ENCODE measurements around the gene ARHGAP15. TPM values are rescaled to one million over a fixed set of nuclear protein-coding genes. Genes with fewer than 3 reads are reported as not detected.
A peak's percentile ranks its signal among the peaks of the same experiment; 100 is the strongest.

Gene ARHGAP15
- 1 to 10 TPM; 3.4 to 9.3 (median 6.4) TPM for total RNA-seq

DNA sequence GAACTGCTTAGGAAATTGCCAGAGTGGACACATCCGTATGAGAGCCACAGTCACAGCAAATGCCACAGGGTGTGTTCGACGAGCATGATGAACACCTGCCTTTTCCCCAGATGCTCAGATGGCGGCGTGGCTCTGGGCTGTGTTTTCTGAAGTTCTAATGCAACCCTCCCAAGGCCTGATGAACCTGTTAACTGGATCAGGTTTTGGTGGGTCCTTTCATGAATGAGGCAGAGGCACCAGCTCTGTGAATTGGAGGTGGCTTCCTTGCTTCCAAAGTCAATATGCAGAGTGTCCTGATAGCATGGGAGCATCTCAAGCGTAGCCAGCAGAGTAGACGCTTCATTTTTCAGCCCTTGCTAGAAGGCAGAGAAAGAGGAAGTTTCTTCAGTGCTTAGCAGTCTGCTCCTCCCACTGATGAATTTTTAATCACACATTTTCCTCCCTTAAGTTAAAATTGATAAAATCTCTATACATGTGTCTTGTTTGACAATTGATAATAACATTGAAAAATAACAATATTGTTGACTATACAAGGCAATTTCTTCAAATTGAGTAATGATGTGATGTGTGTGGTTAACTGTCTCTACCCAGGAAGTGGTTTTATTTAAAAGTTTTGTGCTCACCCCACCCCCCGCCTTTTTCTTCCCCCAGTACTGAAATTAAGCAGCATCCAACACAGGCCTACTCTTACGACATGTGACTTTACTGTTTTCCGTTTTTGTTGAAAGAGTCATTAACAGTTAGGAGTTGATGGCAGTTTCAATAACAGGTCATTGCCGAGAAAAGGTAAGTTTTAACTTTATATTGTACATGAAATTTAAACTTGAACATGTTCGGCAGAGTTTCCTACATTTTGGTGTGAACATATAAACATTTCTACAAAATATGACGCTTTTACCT lies at the start of gene ARHGAP15:
Gene ARHGAP15 (plus strand): TSS at position 739 of the 900 bp plus-strand sequence.
- no peak within 1 kb of the TSS for H3K4me3 ChIP-seq
- no peaks in the 10 kb centered on the region for H3K27me3 ChIP-seq
- ATAC-seq = peak; percentile 41
- 49 to 60% methylated on average over 7 to 12 of the region's 13 CpGs for WGBS, 2 donors (ENCODE audit: low coverage in 1 of 2)
- H3K27ac ChIP-seq = peak within 1 kb of the TSS in 1 of 4 donors; percentile 16
- H3K36me3 ChIP-seq = no peaks in the 10 kb centered on the region
- TF ChIP-seq POLR2AphosphoS5 (IDR thresholded peaks at IDR 0.05) (no peak), POLR2A (IDR thresholded peaks at IDR 0.05) (no peak), EP300 (IDR thresholded peaks at IDR 0.05) (no peak)
- TF ChIP-seq, protein P1, sequence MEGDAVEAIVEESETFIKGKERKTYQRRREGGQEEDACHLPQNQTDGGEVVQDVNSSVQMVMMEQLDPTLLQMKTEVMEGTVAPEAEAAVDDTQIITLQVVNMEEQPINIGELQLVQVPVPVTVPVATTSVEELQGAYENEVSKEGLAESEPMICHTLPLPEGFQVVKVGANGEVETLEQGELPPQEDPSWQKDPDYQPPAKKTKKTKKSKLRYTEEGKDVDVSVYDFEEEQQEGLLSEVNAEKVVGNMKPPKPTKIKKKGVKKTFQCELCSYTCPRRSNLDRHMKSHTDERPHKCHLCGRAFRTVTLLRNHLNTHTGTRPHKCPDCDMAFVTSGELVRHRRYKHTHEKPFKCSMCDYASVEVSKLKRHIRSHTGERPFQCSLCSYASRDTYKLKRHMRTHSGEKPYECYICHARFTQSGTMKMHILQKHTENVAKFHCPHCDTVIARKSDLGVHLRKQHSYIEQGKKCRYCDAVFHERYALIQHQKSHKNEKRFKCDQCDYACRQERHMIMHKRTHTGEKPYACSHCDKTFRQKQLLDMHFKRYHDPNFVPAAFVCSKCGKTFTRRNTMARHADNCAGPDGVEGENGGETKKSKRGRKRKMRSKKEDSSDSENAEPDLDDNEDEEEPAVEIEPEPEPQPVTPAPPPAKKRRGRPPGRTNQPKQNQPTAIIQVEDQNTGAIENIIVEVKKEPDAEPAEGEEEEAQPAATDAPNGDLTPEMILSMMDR (IDR thresholded peaks at IDR 0.05) = no peak
- no peaks in the 10 kb centered on the region for H3K9me3 ChIP-seq
- H3K4me1 ChIP-seq = no peaks in the 10 kb centered on the region

DNA sequence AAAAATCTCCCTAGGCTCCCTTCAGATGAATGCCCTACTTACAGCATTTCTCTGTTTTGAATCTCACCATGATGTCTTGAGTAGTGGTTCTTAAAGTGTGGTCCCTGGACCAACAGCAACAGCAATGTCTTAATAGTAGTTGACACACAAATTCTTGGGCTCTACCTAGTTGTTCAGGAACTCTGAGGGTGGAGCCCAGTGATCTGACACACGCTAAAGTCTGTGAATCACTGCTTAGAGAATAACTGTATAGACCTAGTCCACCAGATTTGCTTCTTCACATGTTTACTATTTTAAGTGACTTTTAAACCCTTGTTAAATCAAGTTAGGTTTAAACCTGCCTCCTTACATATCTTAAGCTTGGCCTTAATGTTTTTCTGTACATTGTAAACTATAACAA lies 47.6 kb upstream of the ARHGAP15 start:
- no peaks in the 10 kb centered on the region for H3K27me3 ChIP-seq
- no peak overlapping the region for H3K4me3 ChIP-seq
- no peaks in the 10 kb centered on the region for H3K4me1 ChIP-seq
- H3K9me3 ChIP-seq = no peaks in the 10 kb centered on the region
- TF ChIP-seq POLR2A (IDR thresholded peaks at IDR 0.05) (no peak), EP300 (IDR thresholded peaks at IDR 0.05) (no peak), POLR2AphosphoS5 (IDR thresholded peaks at IDR 0.05) (no peak)
- TF ChIP-seq, protein P1 (IDR thresholded peaks at IDR 0.05) = no peak
- 83 to 100% methylated on average over 1 of the region's 1 CpG for WGBS, 2 donors (ENCODE audit: low coverage in 1 of 2)
- H3K27ac ChIP-seq = no peak overlapping the region
- ATAC-seq = no peak
- no peaks in the 10 kb centered on the region for H3K36me3 ChIP-seq

DNA sequence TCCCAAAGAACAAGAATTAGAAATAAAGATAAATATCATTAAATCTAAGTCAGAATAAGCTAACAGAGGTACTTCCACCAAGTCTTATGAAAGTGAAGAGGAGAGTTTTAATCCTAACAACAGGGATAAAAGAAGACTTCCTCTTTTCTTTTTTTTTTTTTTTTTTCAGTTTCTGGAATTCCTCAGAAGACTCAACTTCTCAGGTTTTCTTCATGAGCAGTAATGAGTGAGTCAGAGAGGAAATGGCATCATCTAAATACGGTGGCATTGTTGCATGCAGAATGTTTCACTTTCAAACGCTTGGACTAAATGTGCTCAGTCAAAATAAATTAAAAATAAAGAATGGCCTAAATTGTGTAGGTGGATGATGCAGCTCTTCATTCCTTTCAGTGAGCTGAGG lies 45.6 kb upstream of the ARHGAP15 start:
- Histone ChIP-seq H3K27me3 (no peaks in the 10 kb centered on the region), H3K27ac (no peak overlapping the region), H3K4me3 (no peak overlapping the region), H3K9me3 (no peaks in the 10 kb centered on the region), H3K4me1 (no peaks in the 10 kb centered on the region), H3K36me3 (no peaks in the 10 kb centered on the region)
- ATAC-seq = no peak
- WGBS, 2 donors (ENCODE audit: low coverage in 1 of 2) = 57 to 60% methylated on average over 2 of the region's 2 CpGs
- TF ChIP-seq POLR2A (IDR thresholded peaks at IDR 0.05) (no peak), EP300 (IDR thresholded peaks at IDR 0.05) (no peak), POLR2AphosphoS5 (IDR thresholded peaks at IDR 0.05) (no peak)
- TF ChIP-seq, protein P1 (IDR thresholded peaks at IDR 0.05) = no peak

DNA sequence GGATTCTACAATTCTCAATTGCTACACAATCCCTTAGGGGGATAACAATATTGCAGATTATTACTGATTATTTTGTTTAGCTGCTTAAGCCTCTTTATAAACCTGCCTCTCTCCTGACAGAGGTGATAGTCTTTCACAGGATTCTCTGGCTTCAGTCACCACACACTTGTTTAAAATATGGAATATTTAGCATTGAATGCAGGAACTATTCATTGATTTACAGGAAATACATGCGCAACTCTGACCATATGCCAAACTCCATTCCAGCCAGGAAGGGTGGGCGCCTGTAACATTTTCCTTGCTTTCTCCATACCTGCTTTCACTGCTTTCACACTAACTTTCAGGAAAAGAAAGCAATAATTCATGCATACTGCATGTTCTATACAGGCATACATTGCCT lies 44.8 kb upstream of the ARHGAP15 start:
- no peaks in the 10 kb centered on the region for H3K27me3 ChIP-seq
- WGBS, 2 donors (ENCODE audit: low coverage in 1 of 2) = 69 to 88% methylated on average over 2 of the region's 2 CpGs
- TF ChIP-seq EP300 (IDR thresholded peaks at IDR 0.05) (no peak), POLR2A (IDR thresholded peaks at IDR 0.05) (no peak), POLR2AphosphoS5 (IDR thresholded peaks at IDR 0.05) (no peak)
- TF ChIP-seq, protein P1 (IDR thresholded peaks at IDR 0.05) = no peak
- H3K4me3 ChIP-seq = no peak overlapping the region
- no peak overlapping the region for H3K27ac ChIP-seq
- no peak for ATAC-seq
- H3K9me3 ChIP-seq = no peaks in the 10 kb centered on the region
- H3K4me1 ChIP-seq = no peaks in the 10 kb centered on the region
- H3K36me3 ChIP-seq = no peaks in the 10 kb centered on the region

All from gastroesophageal sphincter (tissue), 4 donors.